Measurements from ENCODE around the gene AOC3. TPM values are rescaled to one million over a fixed set of nuclear protein-coding genes. Genes with fewer than 3 reads are reported as not detected.

The AOC3 gene
- total and polyA plus RNA-seq, 2 of the 4 experiments (the other 2 are of a cell fraction) = 0.17 TPM; not detected in 1

DNA sequence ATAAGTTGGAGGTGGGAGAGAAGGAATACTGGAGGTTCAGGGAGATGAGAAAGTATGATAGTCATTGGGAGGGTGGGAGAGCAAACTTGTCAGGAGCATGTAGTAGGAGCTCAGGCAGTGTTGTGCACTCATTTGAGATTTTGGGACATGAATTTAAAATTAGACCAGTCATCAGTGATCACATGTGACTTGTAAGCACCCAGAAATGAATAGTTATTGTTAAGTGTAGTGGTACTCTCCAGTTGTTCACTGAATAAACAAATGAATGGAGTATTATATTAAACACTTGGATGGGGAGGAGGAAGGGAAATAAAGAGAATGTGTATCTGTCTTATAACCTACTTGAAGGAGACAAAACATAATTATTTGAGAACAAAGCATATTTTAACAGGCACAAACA lies 20.0 kb upstream of the AOC3 start:
- H4K8ac ChIP-seq (ENCODE audit: low read depth in 2 of 2, low read length in 2 of 2) = no peak overlapping the region
- CTCF ChIA-PET = no interaction called here
- in situ Hi-C loops (cut with MboI; ENCODE audit: low sequenced_read_pairs) = no loop called here

More for the DNA sequence above, 20.0 kb upstream of the AOC3 start:
- no peak overlapping the region for H2BK5ac ChIP-seq (ENCODE audit: low read depth, low read length, poor library complexity, severe bottlenecking)
- H3K56ac ChIP-seq (ENCODE audit: extremely low read depth, insufficient read depth, low read length) = no peak overlapping the region
- no peak overlapping the region for H3K4me2 ChIP-seq (ENCODE audit: low read depth, low read length)
- DNase-seq (no peak), ATAC-seq (ENCODE audit: low read depth) (no peak)
- no TSS peak for BruUV-seq (replicated peaks)
- no peak overlapping the region for H2AFZ ChIP-seq (replicated peaks; ENCODE audit: low read length, poor library complexity)
- POLR2A ChIA-PET (ENCODE audit: unreplicated experiment) = no interaction called here
- H2BK20ac ChIP-seq (ENCODE audit: low read depth, low read length) = no peak overlapping the region
- H3K4me1 ChIP-seq (ENCODE audit: control insufficient read depth, insufficient read depth, low read length) = 0 out of 2 replicates have a peak, but pooled peaks cover 3% of the 10 kb centered on the region
- H3K9me1 ChIP-seq (ENCODE audit: insufficient read depth, low read length) = no peaks in the 10 kb centered on the region
- H3K9me3 ChIP-seq (ENCODE audit: control insufficient read depth, insufficient read depth, low read length) = no peaks in the 10 kb centered on the region
- H3K4ac ChIP-seq (ENCODE audit: low read depth, low read length) = no peak overlapping the region
- no peak overlapping the region for H2BK15ac ChIP-seq (ENCODE audit: low read depth, low read length)
- no peak overlapping the region for H2AK9ac ChIP-seq (replicated peaks; ENCODE audit: low read depth, low read length, poor library complexity)
- dilution Hi-C loops (cut with HindIII; ENCODE audit: low sequenced_read_pairs, unreplicated experiment) = no loop called here
- no peak overlapping the region for H3K4me3 ChIP-seq (ENCODE audit: insufficient read depth, low read depth, low read length)
- TF ChIP-seq MAZ (IDR thresholded peaks at IDR 0.05; ENCODE audit: borderline replicate concordance, low read depth, low read length) (no peak), CHD1 (IDR thresholded peaks at IDR 0.05; ENCODE audit: low read depth, low read length) (no peak), BHLHE40 (IDR thresholded peaks at IDR 0.05; ENCODE audit: low read depth, low read length) (no peak), MXI1 (IDR thresholded peaks at IDR 0.05; ENCODE audit: borderline replicate concordance, low read depth, low read length) (no peak)
- H3K14ac ChIP-seq (replicated peaks; ENCODE audit: low read depth, low read length) = no peak overlapping the region
- peaks cover 4% of the 10 kb centered on the region; the same call in 1 of the 2 replicates for H4K20me1 ChIP-seq (ENCODE audit: insufficient read depth, low read length)
- no peak overlapping the region for H4K5ac ChIP-seq (ENCODE audit: low read depth, low read length)
- no peak overlapping the region for H3K27ac ChIP-seq (ENCODE audit: insufficient read depth, low read length)
- H4K91ac ChIP-seq (ENCODE audit: insufficient read depth, low read depth, low read length) = no peak overlapping the region
- intact Hi-C loops (cut with micrococcal nuclease) = no loop called here
- no peak overlapping the region for H3K23ac ChIP-seq (ENCODE audit: low read depth, low read length)
- H3K79me1 ChIP-seq (ENCODE audit: low read depth in 1 of 2, low read length in 2 of 2) = peaks cover 22 to 39% of the 10 kb centered on the region in 2 experiments
- no peak overlapping the region for H2BK120ac ChIP-seq (ENCODE audit: low read depth, low read length)
- no peaks in the 10 kb centered on the region for H3K27me3 ChIP-seq (ENCODE audit: control insufficient read depth, insufficient read depth, low read length)
- H2AK5ac ChIP-seq (ENCODE audit: low read depth, low read length) = no peak overlapping the region
- no peak overlapping the region for H3K18ac ChIP-seq (ENCODE audit: low read depth, low read length)
- peaks cover 5% of the 10 kb centered on the region for H3K36me3 ChIP-seq (ENCODE audit: control insufficient read depth, insufficient read depth, low read length)
- no peak overlapping the region for H3K9ac ChIP-seq (ENCODE audit: low read depth, low read length)

Measured in IMR-90 (cell line).